Measurements from ENCODE around the gene SPRR4. TPM values are rescaled to one million over a fixed set of nuclear protein-coding genes. Genes with fewer than 3 reads are reported as not detected.

Gene SPRR4, protein sequence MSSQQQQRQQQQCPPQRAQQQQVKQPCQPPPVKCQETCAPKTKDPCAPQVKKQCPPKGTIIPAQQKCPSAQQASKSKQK
- total RNA-seq = not detected

DNA sequence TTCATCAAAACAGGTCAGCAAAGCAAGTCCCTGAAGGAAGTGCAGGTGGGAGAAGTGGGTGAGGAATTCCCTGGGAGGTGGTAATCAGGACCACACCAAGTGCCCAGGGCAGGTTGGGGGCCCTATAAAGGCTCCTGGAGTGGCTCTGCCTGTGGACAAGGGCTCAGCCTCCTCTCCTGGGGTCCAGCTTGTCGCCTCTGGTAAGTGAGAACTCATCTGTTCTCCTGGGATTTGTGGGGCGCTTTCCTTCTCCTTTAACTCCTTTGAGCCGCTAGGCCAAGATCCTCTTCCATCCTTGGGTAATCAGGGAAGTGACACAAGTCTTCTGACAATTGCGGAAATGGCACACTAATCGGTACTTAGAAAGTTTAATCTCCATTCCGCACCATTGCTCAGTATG, at the start of gene SPRR4:
Gene SPRR4 (plus strand): TSS at position 154 of the 400 bp plus-strand sequence. CDS start 1,243 bp downstream, outside the sequence.
- Mint-ChIP-seq H3K27ac (no peak within 1 kb of the TSS), H3K36me3 (no peaks in the 10 kb centered on the region), H3K4me1 (ENCODE audit: low read depth in 2 of 2) (no peaks in the 10 kb centered on the region), H3K27me3 (peaks cover 24 to 46% of the 10 kb centered on the region in 2 donors), H3K9me3 (no peaks in the 10 kb centered on the region), H3K4me3 (no peak within 1 kb of the TSS)
- DNase-seq (ENCODE audit: low spot score) (no peak), ATAC-seq (no peak)

DNA sequence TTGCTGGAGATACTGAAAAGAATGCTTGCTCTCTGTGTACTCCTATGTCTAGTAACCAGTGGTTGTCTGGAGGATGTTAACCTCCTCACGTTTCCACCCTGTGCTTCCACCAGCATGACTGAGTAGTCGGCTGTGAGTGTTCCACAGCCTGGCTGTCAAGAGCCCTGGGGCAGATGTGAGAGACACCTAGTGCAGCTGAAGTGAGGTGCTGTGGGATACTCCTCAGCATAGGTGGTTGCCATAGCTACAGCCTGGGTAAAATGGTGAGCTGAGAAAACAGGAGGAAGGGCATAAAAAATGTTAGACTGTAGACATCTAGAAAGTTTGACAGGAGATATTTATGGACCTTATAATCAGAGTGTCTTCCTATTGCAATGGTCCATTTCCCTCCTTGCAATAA, 46.3 kb upstream of the SPRR4 start:
- Mint-ChIP-seq H3K27me3 (peaks cover 15 to 22% of the 10 kb centered on the region in 2 donors), H3K4me1 (ENCODE audit: low read depth in 2 of 2) (no peaks in the 10 kb centered on the region), H3K27ac (no peak overlapping the region), H3K4me3 (no peak overlapping the region), H3K9me3 (no peaks in the 10 kb centered on the region), H3K36me3 (no peaks in the 10 kb centered on the region)
- DNase-seq (ENCODE audit: low spot score) (no peak), ATAC-seq (no peak)

DNA sequence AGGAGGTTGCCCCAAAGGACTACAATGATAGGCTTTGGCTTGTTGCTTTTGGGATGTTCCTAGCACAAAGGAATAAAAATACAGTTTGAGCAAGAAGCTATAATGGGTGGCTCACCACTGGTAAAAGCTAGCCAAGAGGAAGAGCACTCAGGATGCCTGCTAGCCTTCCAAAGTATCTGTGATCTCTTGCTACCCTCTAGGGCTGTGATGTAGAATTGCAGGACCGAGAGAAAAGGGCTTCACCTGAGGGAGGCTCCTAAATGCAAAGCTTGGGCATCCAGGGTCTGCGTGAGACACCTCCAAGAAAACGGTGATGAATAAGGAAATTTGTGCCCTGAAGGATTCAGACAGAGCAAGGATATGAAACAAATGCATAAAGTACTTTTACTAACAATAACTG, 44.4 kb upstream of the SPRR4 start:
- Mint-ChIP-seq H3K27ac (no peak overlapping the region), H3K4me1 (ENCODE audit: low read depth in 2 of 2) (no peaks in the 10 kb centered on the region), H3K27me3 (peaks cover 15 to 25% of the 10 kb centered on the region in 2 donors), H3K36me3 (no peaks in the 10 kb centered on the region), H3K9me3 (no peaks in the 10 kb centered on the region), H3K4me3 (no peak overlapping the region)
- DNase-seq (ENCODE audit: low spot score) = no peak
- ATAC-seq = no peak

DNA sequence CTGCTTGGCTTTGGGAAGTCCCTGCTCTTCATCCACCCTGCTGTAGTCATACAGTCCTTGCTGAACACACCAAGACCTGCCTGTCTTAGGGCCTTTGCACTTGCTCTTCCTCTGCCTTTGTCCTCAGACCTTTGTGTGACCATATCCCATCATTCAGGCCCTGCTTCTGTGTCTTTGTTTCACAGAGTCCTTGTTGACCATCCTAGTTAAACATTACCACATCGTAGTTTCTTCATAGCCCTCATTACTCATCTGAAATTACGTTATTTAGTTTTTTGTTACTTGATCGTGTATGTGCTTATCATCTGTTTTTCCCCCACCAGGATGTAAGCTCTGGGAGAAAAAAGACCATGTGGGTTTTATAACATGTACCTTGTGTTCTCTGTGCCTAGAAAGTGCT, 41.8 kb upstream of the SPRR4 start:
- no peaks in the 10 kb centered on the region for H3K4me1 Mint-ChIP-seq (ENCODE audit: low read depth in 2 of 2)

DNA sequence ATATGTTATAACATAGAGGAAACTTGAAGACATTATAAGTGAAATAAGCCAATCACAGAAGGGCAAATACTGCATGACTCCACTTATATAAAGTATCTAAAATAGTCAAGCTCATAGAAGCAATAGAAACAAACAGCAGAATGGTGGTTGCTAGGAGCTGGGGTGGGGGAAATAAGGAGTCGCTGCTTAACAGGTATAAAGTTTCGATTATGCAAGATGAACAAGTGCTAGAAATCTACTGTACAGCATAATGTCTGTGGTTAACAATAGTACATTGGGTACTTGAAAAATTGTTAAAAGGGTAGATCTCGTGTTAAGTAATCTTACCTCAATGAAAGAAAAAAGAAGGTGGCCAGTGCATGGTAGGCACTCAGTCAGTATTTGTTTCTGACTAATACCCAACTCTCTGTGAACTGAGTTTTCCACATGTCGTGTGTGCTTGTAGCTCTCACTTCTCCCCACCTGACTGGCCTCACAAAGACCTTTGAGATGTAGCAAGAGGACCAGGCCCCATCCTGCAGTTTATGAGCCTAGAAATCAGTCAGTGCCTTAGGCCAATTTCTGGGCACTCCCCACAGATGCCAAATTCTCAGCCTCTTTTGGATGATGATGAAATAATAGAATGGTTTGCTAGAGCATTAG, 38.2 kb upstream of the SPRR4 start:
- no peaks in the 10 kb centered on the region for H3K36me3 Mint-ChIP-seq
- H3K9me3 Mint-ChIP-seq = no peaks in the 10 kb centered on the region
- ATAC-seq (no peak), DNase-seq (ENCODE audit: low spot score) (no peak)
- H3K4me3 Mint-ChIP-seq = no peak overlapping the region
- H3K4me1 Mint-ChIP-seq (ENCODE audit: low read depth in 2 of 2) = no peaks in the 10 kb centered on the region
- no peak overlapping the region for H3K27ac Mint-ChIP-seq
- H3K27me3 Mint-ChIP-seq = peaks cover 15 to 19% of the 10 kb centered on the region in 2 donors

More for the DNA sequence above, 41.8 kb upstream of the SPRR4 start:
- Mint-ChIP-seq H3K4me3 (no peak overlapping the region), H3K27me3 (peaks cover 11 to 25% of the 10 kb centered on the region in 2 donors), H3K9me3 (no peaks in the 10 kb centered on the region), H3K27ac (no peak overlapping the region), H3K36me3 (no peaks in the 10 kb centered on the region)
- no peak for ATAC-seq
- no peak for DNase-seq (ENCODE audit: low spot score)

DNA sequence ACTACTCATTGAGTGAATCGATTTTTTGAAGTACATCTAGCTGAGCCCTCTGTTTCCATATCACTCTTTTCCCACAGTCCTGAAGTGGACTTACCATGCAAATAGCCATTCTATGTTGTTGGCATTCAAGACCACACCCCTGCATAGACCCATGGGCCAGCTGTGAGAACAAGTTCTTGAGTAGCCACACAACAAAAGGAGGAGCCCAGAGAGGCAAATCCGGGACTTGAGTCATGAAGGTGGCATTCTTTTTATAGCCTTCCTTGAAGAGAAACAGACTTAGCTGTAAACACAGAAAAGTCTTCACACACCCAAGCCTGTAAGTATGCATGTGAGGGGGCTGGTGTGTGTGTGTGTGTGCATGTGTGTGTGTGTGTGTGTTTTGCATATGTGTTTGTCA, 37.3 kb upstream of the SPRR4 start:
- ATAC-seq = no peak
- H3K36me3 Mint-ChIP-seq = no peaks in the 10 kb centered on the region

DNA sequence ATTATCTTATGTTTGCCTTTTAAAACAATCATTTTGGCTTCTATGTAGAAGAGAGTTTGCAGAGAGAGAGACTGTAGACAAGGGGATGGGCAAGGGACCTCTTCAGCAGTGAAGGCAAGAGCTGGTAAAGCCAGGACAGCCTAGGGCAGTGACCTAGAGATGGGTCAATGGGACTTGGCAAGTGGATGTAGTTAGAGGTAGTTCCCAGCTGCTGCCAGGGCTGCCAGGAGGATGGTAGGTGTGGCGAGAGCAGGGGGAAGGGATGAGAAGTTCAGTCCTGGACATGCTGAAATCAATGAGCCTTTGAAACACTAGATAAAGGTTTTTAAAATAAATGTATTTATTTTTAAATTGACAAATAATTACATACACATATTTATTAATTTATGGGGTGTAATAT, 29.8 kb upstream of the SPRR4 start:
- Mint-ChIP-seq H3K36me3 (no peaks in the 10 kb centered on the region), H3K4me3 (no peak overlapping the region), H3K27me3 (peaks cover 11 to 18% of the 10 kb centered on the region in 2 donors), H3K9me3 (peaks cover 8% of the 10 kb centered on the region), H3K4me1 (ENCODE audit: low read depth in 2 of 2) (no peaks in the 10 kb centered on the region), H3K27ac (no peak overlapping the region)
- ATAC-seq = no peak
- DNase-seq (ENCODE audit: low spot score) = no peak

More for the DNA sequence above, 37.3 kb upstream of the SPRR4 start:
- H3K4me3 Mint-ChIP-seq = no peak overlapping the region
- no peak overlapping the region for H3K27ac Mint-ChIP-seq
- no peaks in the 10 kb centered on the region for H3K4me1 Mint-ChIP-seq (ENCODE audit: low read depth in 2 of 2)
- DNase-seq (ENCODE audit: low spot score) = no peak
- peaks cover 15 to 19% of the 10 kb centered on the region in 2 donors for H3K27me3 Mint-ChIP-seq
- no peaks in the 10 kb centered on the region for H3K9me3 Mint-ChIP-seq

DNA sequence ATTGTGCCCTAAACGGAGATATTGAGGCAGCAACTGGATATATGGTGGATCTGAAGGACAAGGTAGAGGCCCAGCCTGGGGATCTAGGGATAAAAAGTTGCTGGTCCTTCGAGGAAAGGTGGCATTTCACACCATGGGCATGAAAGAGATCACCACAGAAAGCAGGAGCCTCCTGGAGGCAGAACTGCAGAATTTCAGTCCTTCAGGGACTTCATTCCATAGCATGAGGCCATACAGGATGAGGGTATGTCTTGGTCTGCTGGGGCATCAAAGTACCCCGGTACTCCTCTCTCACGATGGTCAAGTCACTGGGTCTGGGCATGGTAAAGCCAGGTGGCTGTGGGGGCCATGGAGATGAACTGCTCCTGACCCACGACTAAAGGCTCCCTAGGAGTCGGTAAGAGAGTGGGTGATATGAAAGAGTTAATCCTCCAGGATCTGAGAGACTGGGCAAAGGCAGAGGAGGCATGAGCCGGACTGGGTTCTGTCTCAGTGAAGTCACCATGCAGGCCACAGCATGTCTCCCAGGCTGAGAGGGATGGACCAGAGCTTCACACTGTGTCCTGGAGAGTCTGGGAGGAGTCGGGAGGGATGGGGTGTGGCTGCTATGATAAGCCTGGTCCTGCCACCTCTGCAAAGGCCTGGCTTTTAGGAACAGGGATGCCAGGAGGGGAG, 29.3 kb upstream of the SPRR4 start:
- DNase-seq (ENCODE audit: low spot score) (no peak), ATAC-seq (peak; percentile 33 to 43)
- Mint-ChIP-seq H3K27ac (no peak overlapping the region), H3K9me3 (peaks cover 8% of the 10 kb centered on the region), H3K4me3 (no peak overlapping the region), H3K27me3 (peaks cover 11 to 21% of the 10 kb centered on the region in 2 donors), H3K4me1 (ENCODE audit: low read depth in 2 of 2) (no peaks in the 10 kb centered on the region), H3K36me3 (no peaks in the 10 kb centered on the region)

DNA sequence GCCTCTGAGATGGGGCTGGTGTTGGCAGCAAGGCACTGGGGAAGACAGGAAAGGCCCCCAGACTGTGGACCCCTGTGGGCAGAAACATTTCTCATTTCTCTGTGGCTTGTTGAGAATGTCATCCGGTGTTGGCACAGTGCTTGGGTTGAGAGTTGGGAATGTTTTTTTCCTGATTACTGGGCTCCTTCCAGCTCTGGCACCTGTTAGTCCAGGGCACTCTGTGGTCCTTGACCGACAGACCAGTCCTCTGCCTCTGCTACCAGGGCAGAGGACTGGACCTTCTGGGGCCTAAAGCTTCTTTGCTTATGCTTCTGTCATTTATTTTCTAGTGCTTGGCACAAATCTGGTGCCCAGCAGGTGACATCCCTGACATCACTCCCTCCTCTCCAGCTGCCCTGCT, 28.3 kb upstream of the SPRR4 start:
- no peak overlapping the region for H3K4me3 Mint-ChIP-seq
- ATAC-seq = no peak
- H3K9me3 Mint-ChIP-seq = peaks cover 8% of the 10 kb centered on the region
- no peak overlapping the region for H3K27ac Mint-ChIP-seq
- no peaks in the 10 kb centered on the region for H3K36me3 Mint-ChIP-seq
- H3K4me1 Mint-ChIP-seq (ENCODE audit: low read depth in 2 of 2) = no peaks in the 10 kb centered on the region
- no peak for DNase-seq (ENCODE audit: low spot score)
- peaks cover 11 to 19% of the 10 kb centered on the region in 2 donors for H3K27me3 Mint-ChIP-seq

DNA sequence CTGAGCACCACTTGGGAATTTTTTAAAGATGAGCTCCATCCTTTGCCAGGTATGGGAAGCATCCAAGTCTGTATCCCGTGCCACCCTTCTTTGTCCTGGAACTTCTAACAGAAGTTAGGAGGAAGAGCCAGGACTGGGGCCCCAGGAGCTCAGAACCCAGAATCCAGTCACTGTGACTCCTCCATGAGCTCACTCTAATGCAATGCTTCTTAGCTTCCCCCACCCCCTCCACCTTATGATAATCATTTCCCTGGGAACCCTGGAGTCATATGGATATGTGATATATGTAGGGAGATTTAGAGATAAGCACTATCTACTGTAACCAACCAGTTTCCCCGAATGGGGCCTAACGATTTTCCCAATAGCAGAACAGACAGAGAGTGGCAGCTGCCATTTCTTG, 24.2 kb upstream of the SPRR4 start:
- no peak for DNase-seq (ENCODE audit: low spot score)
- Mint-ChIP-seq H3K9me3 (no peaks in the 10 kb centered on the region), H3K4me3 (no peak overlapping the region), H3K27me3 (peaks cover 8 to 17% of the 10 kb centered on the region in 2 donors), H3K36me3 (no peaks in the 10 kb centered on the region), H3K4me1 (ENCODE audit: low read depth in 2 of 2) (no peaks in the 10 kb centered on the region), H3K27ac (no peak overlapping the region)
- no peak for ATAC-seq

DNA sequence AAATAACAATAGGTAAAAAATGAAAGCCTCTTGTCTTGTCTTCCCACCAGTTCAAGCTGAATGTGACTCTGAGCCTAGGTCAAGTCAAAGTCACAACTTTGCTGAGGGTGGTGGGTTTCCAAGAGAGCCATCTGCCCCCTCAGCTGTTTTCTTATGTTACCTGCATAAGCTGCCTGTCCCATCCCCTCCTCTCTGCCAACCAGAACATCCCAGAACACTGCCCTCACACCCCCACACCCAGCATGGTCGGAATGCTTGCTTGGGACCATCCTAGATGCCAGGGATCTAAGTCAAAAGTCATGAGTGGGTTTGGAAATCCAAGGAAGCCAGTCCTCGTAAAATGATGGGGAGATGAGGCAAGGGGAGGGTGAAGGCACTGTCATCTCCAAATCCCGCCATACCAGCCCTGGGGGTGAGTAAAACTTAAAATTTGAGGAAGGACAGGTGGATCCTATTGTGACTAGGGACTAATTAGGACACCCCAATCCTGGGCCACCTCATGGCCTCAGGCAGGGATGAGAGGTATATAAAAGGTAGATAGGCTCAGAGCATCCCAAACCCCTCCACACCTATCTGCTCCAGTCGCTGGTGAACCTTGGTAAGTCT, 23.7 kb upstream of the SPRR4 start, which contains the start of gene SPRR5:
Gene SPRR5 (plus strand): TSS at position 556 of the 606 bp plus-strand sequence. CDS start 1,349 bp downstream, outside the sequence.
- H3K27me3 Mint-ChIP-seq = peaks cover 8 to 17% of the 10 kb centered on the region in 2 donors
- no peak within 1 kb of the TSS for H3K27ac Mint-ChIP-seq

DNA sequence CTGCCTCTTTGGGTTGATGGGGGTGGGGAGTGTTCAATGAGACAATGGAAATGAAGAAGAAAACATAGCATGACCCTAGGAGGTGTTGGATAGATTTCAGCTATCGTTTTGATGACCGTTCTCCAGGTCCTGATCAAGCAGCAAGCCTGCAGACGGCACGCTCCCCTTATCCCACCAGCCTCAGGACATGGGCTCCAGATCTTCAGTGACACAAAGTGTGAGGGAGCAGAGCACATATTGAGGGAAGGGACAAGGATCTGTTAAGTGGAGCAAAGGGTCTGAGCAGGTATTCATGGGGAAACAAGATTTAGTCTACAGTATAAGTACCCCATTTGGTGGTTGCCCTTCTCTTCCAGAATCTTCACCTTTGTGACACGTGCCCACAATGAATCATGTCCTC, 18.7 kb upstream of the SPRR4 start:
- Mint-ChIP-seq H3K27ac (no peak overlapping the region), H3K36me3 (no peaks in the 10 kb centered on the region), H3K4me3 (no peak overlapping the region), H3K4me1 (ENCODE audit: low read depth in 2 of 2) (no peaks in the 10 kb centered on the region), H3K27me3 (peaks cover 17% of the 10 kb centered on the region in 2 donors), H3K9me3 (no peaks in the 10 kb centered on the region)
- no peak for ATAC-seq
- DNase-seq (ENCODE audit: low spot score) = no peak

More for the DNA sequence above, 23.7 kb upstream of the SPRR4 start, which contains the start of gene SPRR5:
- Mint-ChIP-seq H3K4me1 (ENCODE audit: low read depth in 2 of 2) (no peaks in the 10 kb centered on the region), H3K36me3 (no peaks in the 10 kb centered on the region), H3K4me3 (no peak within 1 kb of the TSS), H3K9me3 (no peaks in the 10 kb centered on the region)
- DNase-seq (ENCODE audit: low spot score) = no peak
- no peak for ATAC-seq

DNA sequence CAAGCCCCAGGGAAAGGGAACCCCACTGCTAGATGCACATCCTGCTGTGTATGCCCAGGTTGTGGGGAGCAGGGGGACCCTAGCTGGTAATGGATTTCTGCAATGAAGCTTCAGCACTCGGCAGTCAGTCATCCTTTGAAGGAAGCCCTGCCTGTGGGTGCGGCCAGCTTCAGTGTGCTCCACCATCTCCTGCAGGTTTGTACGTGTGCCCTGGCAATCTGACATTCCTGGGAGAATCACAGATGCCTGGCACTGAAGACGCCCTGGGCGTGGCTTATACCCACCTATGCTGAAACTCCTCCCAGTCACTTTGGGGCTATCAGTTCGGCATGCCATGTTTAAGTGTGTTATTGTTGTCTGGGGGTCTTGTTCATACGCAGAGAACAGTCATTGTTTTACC, 16.7 kb upstream of the SPRR4 start:
- no peaks in the 10 kb centered on the region for H3K9me3 Mint-ChIP-seq
- H3K4me3 Mint-ChIP-seq = no peak overlapping the region
- peaks cover 10 to 17% of the 10 kb centered on the region in 2 donors for H3K27me3 Mint-ChIP-seq
- no peak overlapping the region for H3K27ac Mint-ChIP-seq
- H3K36me3 Mint-ChIP-seq = no peaks in the 10 kb centered on the region
- DNase-seq (ENCODE audit: low spot score) (no peak), ATAC-seq (no peak)
- H3K4me1 Mint-ChIP-seq (ENCODE audit: low read depth in 2 of 2) = no peaks in the 10 kb centered on the region

DNA sequence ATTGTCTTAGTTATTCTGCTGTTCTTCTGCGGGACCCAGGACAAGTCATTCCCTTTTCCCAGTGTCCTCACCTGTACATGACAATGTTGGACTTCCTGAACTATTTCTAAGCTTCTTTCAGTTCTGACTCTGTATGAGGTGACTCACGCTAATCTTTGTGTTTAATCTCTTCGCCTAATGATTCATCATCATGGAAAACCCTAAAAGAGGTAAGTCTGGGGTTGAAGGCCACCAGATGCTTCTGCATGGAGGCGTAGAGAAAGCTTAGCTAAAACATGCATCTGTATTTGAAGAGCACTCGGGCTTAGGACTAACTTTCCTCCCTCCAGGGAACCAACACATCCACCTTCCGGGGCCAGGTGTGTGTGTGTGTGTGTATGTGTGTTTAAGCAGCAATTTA, 16.0 kb upstream of the SPRR4 start:
- Mint-ChIP-seq H3K36me3 (no peaks in the 10 kb centered on the region), H3K4me3 (no peak overlapping the region), H3K27ac (no peak overlapping the region), H3K4me1 (ENCODE audit: low read depth in 2 of 2) (no peaks in the 10 kb centered on the region), H3K9me3 (no peaks in the 10 kb centered on the region), H3K27me3 (peaks cover 10 to 17% of the 10 kb centered on the region in 2 donors)
- DNase-seq (ENCODE audit: low spot score) (no peak), ATAC-seq (no peak)

All from natural killer cell treated with Interleukin-12 subunit alpha and Interleukin-12 subunit beta and Interleukin-15 and Interleukin-18, amount 100 ng/mL, for 72 hours (primary cell).